LNCAP (cell line): ENCODE results near the gene SYNRG.

Source experiments
- TF ChIP-seq, protein P1 (sequence below): fragments of 450-650 bp; IDR thresholded peaks from 2 replicates; pipeline ENCODE4 v1.5.1; 2017; ENCODE audit warnings: mild to moderate bottlenecking

The SYNRG gene

DNA sequence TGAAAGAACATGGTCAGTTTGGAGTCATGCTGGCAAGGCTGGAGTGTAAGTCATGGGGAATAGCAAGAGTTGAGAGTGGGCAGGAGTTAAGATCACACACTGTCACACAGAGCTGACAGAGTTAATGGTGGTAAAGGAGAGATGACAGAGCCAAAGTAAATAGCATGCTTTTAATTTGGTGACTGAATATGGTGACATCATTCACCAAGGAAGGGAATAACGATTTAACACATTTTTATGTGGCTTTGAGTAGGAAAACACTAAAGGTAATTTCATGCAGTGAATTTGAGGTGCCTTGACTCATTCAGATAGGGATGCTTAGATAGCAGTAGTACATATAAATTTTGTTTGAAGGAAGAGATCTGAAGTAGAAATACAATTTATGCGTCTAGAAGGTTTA lies 42.1 kb downstream of the SYNRG start:
- TF ChIP-seq, protein P1, sequence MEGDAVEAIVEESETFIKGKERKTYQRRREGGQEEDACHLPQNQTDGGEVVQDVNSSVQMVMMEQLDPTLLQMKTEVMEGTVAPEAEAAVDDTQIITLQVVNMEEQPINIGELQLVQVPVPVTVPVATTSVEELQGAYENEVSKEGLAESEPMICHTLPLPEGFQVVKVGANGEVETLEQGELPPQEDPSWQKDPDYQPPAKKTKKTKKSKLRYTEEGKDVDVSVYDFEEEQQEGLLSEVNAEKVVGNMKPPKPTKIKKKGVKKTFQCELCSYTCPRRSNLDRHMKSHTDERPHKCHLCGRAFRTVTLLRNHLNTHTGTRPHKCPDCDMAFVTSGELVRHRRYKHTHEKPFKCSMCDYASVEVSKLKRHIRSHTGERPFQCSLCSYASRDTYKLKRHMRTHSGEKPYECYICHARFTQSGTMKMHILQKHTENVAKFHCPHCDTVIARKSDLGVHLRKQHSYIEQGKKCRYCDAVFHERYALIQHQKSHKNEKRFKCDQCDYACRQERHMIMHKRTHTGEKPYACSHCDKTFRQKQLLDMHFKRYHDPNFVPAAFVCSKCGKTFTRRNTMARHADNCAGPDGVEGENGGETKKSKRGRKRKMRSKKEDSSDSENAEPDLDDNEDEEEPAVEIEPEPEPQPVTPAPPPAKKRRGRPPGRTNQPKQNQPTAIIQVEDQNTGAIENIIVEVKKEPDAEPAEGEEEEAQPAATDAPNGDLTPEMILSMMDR = no peak

DNA sequence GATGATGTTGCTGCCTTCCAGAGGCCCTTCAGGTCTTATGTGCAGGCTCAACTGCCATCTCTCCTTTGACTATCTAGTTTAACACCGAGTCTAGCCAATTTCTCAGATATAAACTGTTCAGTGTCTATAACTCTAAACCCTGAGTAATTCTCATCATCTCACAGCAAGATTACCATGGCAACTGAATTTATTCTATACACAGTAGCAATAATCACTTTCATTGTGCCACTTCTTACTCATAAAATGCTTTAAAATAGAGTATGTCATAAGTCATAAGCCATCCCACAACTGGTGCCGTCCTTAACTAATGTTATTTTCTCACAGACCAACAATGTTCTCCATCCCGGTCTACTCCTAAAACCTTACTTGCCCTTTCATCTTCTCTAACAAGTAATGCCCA lies 45.0 kb downstream of the SYNRG start:
- TF ChIP-seq, protein P1 = no peak

DNA sequence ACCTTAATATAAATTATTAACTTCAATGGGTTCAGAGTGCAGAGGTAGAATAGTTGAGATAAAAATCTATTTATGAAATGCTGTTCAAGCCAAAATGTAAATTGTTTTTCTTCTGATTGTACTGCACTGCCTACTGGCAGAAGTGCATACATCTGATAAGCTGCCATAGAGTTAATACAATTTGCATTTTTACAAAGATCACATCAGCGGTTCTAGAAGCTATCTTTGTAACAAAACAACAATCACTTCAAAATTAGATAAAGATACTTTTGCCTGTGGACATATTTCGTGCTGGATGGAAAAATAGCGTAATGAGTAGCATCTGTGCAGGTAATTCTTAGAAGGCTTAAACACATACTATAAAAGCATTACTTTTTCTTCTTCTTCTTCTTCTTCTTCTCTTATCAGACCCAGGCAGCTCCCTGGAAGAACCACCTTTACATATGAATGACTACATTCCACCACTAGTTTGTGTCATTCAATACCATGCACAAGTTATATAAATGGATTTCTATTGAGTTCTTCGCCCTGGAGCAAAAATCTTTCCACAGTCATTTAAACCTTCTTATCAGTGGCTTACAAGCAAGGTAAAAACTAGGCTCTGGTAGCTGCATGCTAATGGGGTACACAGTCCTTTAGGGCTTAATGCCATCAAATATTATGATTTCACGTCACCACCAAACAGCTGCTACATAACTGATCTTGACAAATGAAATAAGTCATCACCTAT lies 47.0 kb downstream of the SYNRG start:
- TF ChIP-seq, protein P1 = no peak

DNA sequence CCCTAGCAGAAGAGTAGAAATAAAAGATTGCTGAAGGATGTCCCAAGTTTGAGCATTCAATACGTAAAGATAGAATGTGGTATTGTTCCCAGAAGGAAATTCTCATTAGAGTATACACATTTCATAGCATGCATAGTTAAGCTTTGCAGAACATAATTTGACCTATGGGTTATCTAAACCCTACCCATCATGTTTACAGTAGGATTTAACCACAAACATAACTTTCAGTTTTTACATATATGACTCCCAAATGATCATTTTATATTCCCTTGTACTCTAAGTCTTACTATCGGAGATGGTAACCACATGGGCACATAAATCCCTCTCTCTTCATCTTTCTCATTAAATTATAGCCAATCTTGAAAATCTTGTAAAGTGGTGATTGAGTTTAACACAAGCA lies 50.9 kb downstream of the SYNRG start:
- TF ChIP-seq, protein P1 = no peak

DNA sequence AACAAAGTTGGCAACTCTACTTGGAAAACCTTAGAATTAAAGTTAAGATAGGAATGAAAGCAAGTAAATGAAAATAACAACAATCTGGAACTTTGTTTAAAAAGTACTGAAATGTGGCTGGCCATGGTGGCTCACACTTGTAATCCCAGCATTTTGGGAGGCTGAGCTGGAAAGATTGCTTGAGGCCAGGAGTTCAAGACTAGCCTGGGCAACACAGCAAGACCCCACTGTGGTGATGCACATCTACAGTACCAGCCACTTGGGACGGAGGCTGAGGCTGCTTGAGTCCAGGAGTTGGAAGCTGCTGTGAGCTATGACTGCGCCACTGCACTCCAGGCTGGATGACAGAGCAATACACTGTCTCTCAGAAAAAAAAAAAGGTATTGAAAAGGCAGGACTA lies 51.7 kb downstream of the SYNRG start:
- TF ChIP-seq, protein P1 = no peak

DNA sequence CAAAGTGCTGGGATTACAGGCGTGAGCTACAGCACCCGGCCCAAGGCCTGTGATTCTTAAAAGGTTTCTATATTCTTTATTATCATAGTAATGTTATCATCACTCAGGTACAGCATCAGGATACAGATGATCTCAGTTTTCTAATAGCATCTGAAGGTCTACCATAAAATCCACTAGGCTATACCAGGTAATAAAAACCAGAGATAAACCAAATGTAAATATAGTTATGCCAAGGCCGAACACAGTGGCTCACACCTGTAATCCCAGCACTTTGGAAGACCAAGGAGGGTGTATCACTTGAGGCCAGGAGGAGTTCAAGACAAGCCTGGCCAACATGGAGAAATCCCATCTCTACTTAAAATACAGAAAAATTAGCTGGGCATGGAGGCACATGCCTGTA lies 53.8 kb downstream of the SYNRG start:
- TF ChIP-seq, protein P1 = no peak

DNA sequence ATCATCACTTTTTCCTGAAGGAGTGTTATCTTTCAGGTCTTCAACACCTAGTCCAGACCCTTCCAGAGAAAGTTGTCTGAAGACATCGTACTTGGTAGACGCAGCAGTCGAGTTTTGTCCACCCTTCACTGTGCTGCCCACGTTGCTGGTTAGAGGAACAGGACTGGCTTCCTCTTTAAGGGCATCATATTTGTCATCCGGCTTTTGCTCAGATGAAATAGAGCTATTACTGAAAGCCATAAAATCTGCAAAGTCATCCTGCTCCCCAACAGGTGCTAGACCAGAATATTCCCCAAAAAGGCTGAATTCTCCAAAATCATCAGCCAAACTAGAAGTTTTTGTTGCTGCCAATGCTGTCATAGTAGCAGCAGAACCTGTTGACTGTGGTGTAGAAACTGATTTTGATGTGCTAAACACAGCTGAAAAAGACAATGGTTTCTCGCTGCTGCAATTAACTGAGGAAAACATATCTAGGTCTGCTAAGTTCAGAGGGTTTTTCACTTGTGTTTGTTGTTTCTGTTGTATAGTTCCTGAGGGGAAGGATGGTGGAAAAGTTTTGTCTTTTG lies 55.7 kb downstream of the SYNRG start:
- TF ChIP-seq, protein P1 = no peak
